NCI-H748 (cell line): Measurements from ENCODE around the gene MROH7.

ENCODE experiments used
- DNase-seq: peaks from one replicate; lab custom pipeline; 2025; ENCODE audit not compliant: unreplicated experiment; lab: John Stamatoyannopoulos, UW

Gene MROH7

GRCh38 chr1:54723985-54724384, 82.4 kb downstream of the MROH7 start:
- DNase-seq, result no peak

GRCh38 chr1:54724771-54725170, 83.2 kb downstream of the MROH7 start:
- no peak for DNase-seq

GRCh38 chr1:54728027-54728426, 86.4 kb downstream of the MROH7 start:
- DNase-seq, result no peak

GRCh38 chr1:54736685-54737084, 95.1 kb downstream of the MROH7 start:
- no peak for DNase-seq

GRCh38 chr1:54738244-54738643, 96.7 kb downstream of the MROH7 start:
- no peak for DNase-seq

GRCh38 chr1:54741531-54741930, 99.9 kb downstream of the MROH7 start:
- no peak for DNase-seq

- DNase-seq, result no peak
These were observed 100.7 kb downstream of the MROH7 start for GRCh38 chr1:54742282-54742681.

- no peak for DNase-seq
These were observed 102.0 kb downstream of the MROH7 start for GRCh38 chr1:54743416-54744226.

- no peak for DNase-seq
These were observed 103.1 kb downstream of the MROH7 start for GRCh38 chr1:54744696-54745095.

- DNase-seq, result no peak
These were observed 103.7 kb downstream of the MROH7 start for GRCh38 chr1:54745274-54745673.

GRCh38 chr1:54745864-54746263, 104.3 kb downstream of the MROH7 start:
- DNase-seq, result no peak

- no peak for DNase-seq
These were observed 106.7 kb downstream of the MROH7 start for GRCh38 chr1:54748094-54748835.

GRCh38 chr1:54750596-54750995, 109.0 kb downstream of the MROH7 start:
- DNase-seq, result no peak

GRCh38 chr1:54751426-54751825, 109.8 kb downstream of the MROH7 start:
- no peak for DNase-seq

- no peak for DNase-seq
These were observed 112.5 kb downstream of the MROH7 start for GRCh38 chr1:54754045-54754444.

GRCh38 chr1:54754486-54755285, 113.1 kb downstream of the MROH7 start:
- no peak for DNase-seq

GRCh38 chr1:54757833-54758232, 116.2 kb downstream of the MROH7 start:
- DNase-seq, result no peak

GRCh38 chr1:54758678-54759348, 117.2 kb downstream of the MROH7 start:
- no peak for DNase-seq
